SK-N-SH (cell line): Measurements from ENCODE around the gene DNAJA3. TPM values are rescaled to one million over a fixed set of nuclear protein-coding genes. Genes with fewer than 3 reads are reported as not detected.

Experiments
- CTCF ChIA-PET: fragments of 300-600, 350-600 bp; formaldehyde crosslinking; extraction: SDS; loops from one replicate; lab custom pipeline; 2021; lab: Yijun Ruan, JAX
- POLR2A ChIA-PET: fragments of 350-600 bp; sonication (Branson Sonifier 250); formaldehyde crosslinking; extraction: SDS; loops from one replicate; lab custom pipeline; 2020; ENCODE audit warnings: antibody characterized with exemption, inconsistent platforms; lab: Yijun Ruan, JAX
- DNase-seq: peaks from one replicate; pipeline ENCODE4 v3.0.0; 2012
- H2AFZ ChIP-seq: fragments of 200-600 bp; sonication (generic); 2 replicates; pipeline ENCODE4 v1.8.1; 2016; ENCODE audit warnings: antibody characterized with exemption, mild to moderate bottlenecking, low read depth
- H3F3A ChIP-seq: fragments of 200-600 bp; sonication (generic); replicated peaks from 2 replicates; pipeline ENCODE3; 2016; ENCODE audit warnings: antibody characterized with exemption, mild to moderate bottlenecking; ENCODE audit not compliant: insufficient read depth
- H3K27ac ChIP-seq, 2 experiments: fragments of 200-500 bp in 1 of 2; fragments of 200-600 bp in 1 of 2; sonication (Bioruptor generic) in 1 of 2; sonication (generic), shearing (Covaris generic) in 1 of 2; 2 replicates each; pipeline versions ENCODE4 v1.5.1 to v1.6.1; 2014 to 2016; ENCODE audit warnings: low read depth in 2 of 2, inconsistent platforms in 1 of 2, low read length in 1 of 2, mild to moderate bottlenecking in 1 of 2, mixed read lengths in 1 of 2
- H3K27me3 ChIP-seq: fragments of 200-600 bp; sonication (generic), shearing (Covaris generic); 2 replicates; pipeline ENCODE4 v1.6.1; 2016; ENCODE audit warnings: mixed run types; ENCODE audit not compliant: insufficient read depth
- H3K36me3 ChIP-seq, 2 experiments: fragments of 200-500 bp in 1 of 2; fragments of 200-600 bp in 1 of 2; sonication (Bioruptor generic) in 1 of 2; sonication (generic) in 1 of 2; replicated peaks in 1 of 2; 2 replicates each; pipeline versions ENCODE3 to v1.5.1; 2014 to 2016; ENCODE audit warnings: low read length in 1 of 2, mild to moderate bottlenecking in 1 of 2; ENCODE audit not compliant: insufficient read depth in 2 of 2, control insufficient read depth in 1 of 2
- H3K4me1 ChIP-seq, 2 experiments: fragments of 200-500 bp in 1 of 2; fragments of 200-600 bp in 1 of 2; sonication (Bioruptor generic) in 1 of 2; sonication (generic), shearing (Covaris generic) in 1 of 2; 2 replicates each; pipeline versions ENCODE4 v1.5.1 to v1.6.1; 2014 to 2016; ENCODE audit warnings: low read depth in 1 of 2, low read length in 1 of 2, mixed run types in 1 of 2; ENCODE audit not compliant: insufficient read depth in 2 of 2, control insufficient read depth in 1 of 2
- H3K4me2 ChIP-seq: fragments of 200-600 bp; sonication (generic), shearing (Covaris generic); 2 replicates; pipeline ENCODE4 v1.6.1; 2017; ENCODE audit warnings: mixed run types
- H3K4me3 ChIP-seq, 2 experiments: fragments of 200-500 bp in 1 of 2; fragments of 200-600 bp in 1 of 2; sonication (Bioruptor generic) in 1 of 2; sonication (generic), shearing (Covaris generic) in 1 of 2; 2 replicates each; pipeline versions ENCODE4 v1.5.1 to v1.8.1; 2014 to 2016; ENCODE audit warnings: low read depth in 2 of 2, inconsistent platforms in 1 of 2, low read length in 1 of 2, mild to moderate bottlenecking in 1 of 2, mixed read lengths in 1 of 2, moderate library complexity in 1 of 2
- H3K79me2 ChIP-seq: fragments of 200-600 bp; sonication (generic); 2 replicates; pipeline ENCODE4 v1.8.1; 2017; ENCODE audit warnings: mild to moderate bottlenecking; ENCODE audit not compliant: insufficient read depth
- H3K9ac ChIP-seq: fragments of 200-600 bp; sonication (generic); 2 replicates; pipeline ENCODE4 v1.6.1; 2017; ENCODE audit warnings: mixed run types
- H3K9me2 ChIP-seq: fragments of 200-600 bp; sonication (generic); 2 replicates; pipeline ENCODE4 v1.6.1; 2017; ENCODE audit warnings: mixed run types
- H3K9me3 ChIP-seq: fragments of 200-600 bp; sonication (generic); 2 replicates; pipeline ENCODE4 v1.6.1; 2017; ENCODE audit warnings: mixed run types, mild to moderate bottlenecking, moderate library complexity
- H4K20me1 ChIP-seq: fragments of 200-600 bp; sonication (generic); 2 replicates; pipeline ENCODE4 v1.6.1; 2017; ENCODE audit warnings: mild to moderate bottlenecking, mixed run types; ENCODE audit not compliant: insufficient read depth
- CHD2 ChIP-seq: fragments of 150-350 bp; IDR thresholded peaks from 2 replicates; pipeline ENCODE4 v1.6.1; 2018; ENCODE audit warnings: low read length; ENCODE audit not compliant: partially characterized antibody
- ELF1 ChIP-seq: IDR thresholded peaks from 2 replicates; pipeline ENCODE4 v1.4.0; 2012
- FOXM1 ChIP-seq: IDR thresholded peaks from 2 replicates; pipeline ENCODE4 v1.4.0; 2012; ENCODE audit warnings: low read depth, mild to moderate bottlenecking
- GABPA ChIP-seq: IDR thresholded peaks from 2 replicates; pipeline ENCODE4 v1.4.0; 2012; ENCODE audit warnings: low read depth, mild to moderate bottlenecking
- GATA2 ChIP-seq: sonication (generic); formaldehyde crosslinking; IDR thresholded peaks from 2 replicates; pipeline ENCODE4 v1.5.0; 2020; ENCODE audit warnings: mild to moderate bottlenecking, missing genetic modification reagents
- JUND ChIP-seq: IDR thresholded peaks from 2 replicates; pipeline ENCODE4 v1.4.0; 2012
- MAX ChIP-seq: IDR thresholded peaks from 2 replicates; pipeline ENCODE4 v1.4.0; 2012; ENCODE audit warnings: low read depth
- MXI1 ChIP-seq: IDR thresholded peaks from 2 replicates; pipeline ENCODE4 v1.6.1; 2012; ENCODE audit warnings: mild to moderate bottlenecking, low read depth, low read length, improper control_type of control experiment
- POLR2AphosphoS5 ChIP-seq: IDR thresholded peaks from 2 replicates; pipeline ENCODE4 v1.6.1; 2012; ENCODE audit warnings: low read depth, low read length
- RAD21 ChIP-seq: IDR thresholded peaks from 2 replicates; pipeline ENCODE4 v1.6.1; 2012; ENCODE audit warnings: mild to moderate bottlenecking, low read length
- REST ChIP-seq: IDR thresholded peaks from 2 replicates; pipeline ENCODE4 v1.6.1; 2012; ENCODE audit warnings: mild to moderate bottlenecking, low read depth, low read length, moderate library complexity
- RXRA ChIP-seq: IDR thresholded peaks from 2 replicates; pipeline ENCODE4 v1.4.0; 2012; ENCODE audit warnings: low read depth, mild to moderate bottlenecking, borderline replicate concordance
- SIN3A ChIP-seq: IDR thresholded peaks from 2 replicates; pipeline ENCODE4 v1.6.1; 2012; ENCODE audit warnings: low read depth, mild to moderate bottlenecking, low read length, moderate library complexity, borderline replicate concordance
- SMC3 ChIP-seq: IDR thresholded peaks from 2 replicates; pipeline ENCODE4 v1.6.1; 2012; ENCODE audit warnings: low read depth, low read length, improper control_type of control experiment
- TAF1 ChIP-seq: IDR thresholded peaks from 2 replicates; pipeline ENCODE4 v1.6.1; 2012; ENCODE audit warnings: low read depth, mild to moderate bottlenecking, low read length, moderate library complexity, borderline replicate concordance
- TEAD4 ChIP-seq: IDR thresholded peaks from 2 replicates; pipeline ENCODE4 v1.4.0; 2012; ENCODE audit warnings: mild to moderate bottlenecking, borderline replicate concordance; ENCODE audit not compliant: insufficient read depth
- USF2 ChIP-seq: fragments of 150-350 bp; IDR thresholded peaks from 2 replicates; pipeline ENCODE4 v1.6.1; 2017; ENCODE audit warnings: antibody characterized with exemption, low read length, low read depth, borderline replicate concordance
- YY1 ChIP-seq: IDR thresholded peaks from 2 replicates; pipeline ENCODE4 v1.4.0; 2012; ENCODE audit warnings: low read depth, mild to moderate bottlenecking
- ZBTB33 ChIP-seq: IDR thresholded peaks from 2 replicates; pipeline ENCODE4 v1.4.0; 2012; ENCODE audit warnings: low read depth, borderline replicate concordance
- WGBS: methylation state at CpG from one replicate; pipeline ENCODE4 v1.1.6; 2017; ENCODE audit warnings: low lambda C conversion rate; 5-methylcytosine and 5-hydroxymethylcytosine counted together
- polyA plus RNA-seq, 3 experiments: library from polyadenylated mRNA; depleted of rRNA; stranded (reverse); fragments of >200 nt; gene quantifications; 2 replicates each; pipeline ENCODE4 v1.2.3, GENCODE V29; 2012
- TF ChIP-seq, protein P1 (sequence below): fragments of 150-350 bp; IDR thresholded peaks from 2 replicates; pipeline ENCODE4 v1.6.1; 2016; ENCODE audit warnings: mild to moderate bottlenecking, low read depth, low read length

The DNAJA3 gene
- polyA plus RNA-seq, 1 of the 3 experiments (the other 2 are of a cell fraction) = 52.6 TPM

DNA sequence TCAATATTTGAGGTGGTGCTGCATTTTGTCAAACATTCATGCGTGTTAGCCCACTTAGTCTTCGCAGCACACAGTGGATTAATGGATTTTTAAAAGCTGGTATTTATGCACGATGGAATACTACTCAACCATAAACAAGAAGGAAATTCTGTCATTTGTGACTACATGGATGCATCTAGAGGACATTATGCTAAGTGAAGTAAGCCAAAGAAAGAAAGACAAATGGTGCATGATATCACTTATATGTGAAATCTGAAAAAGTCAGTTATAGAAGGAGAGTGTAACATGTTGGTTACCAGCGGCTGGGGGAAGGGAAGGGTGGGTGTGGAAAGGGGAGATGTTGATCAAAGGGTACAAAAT, 73.5 kb downstream of the DNAJA3 start:
- Histone ChIP-seq H3K4me3 (no peak overlapping the region), H3K9ac (no peak overlapping the region), H2AFZ (no peak overlapping the region), H3K27me3 (no peaks in the 10 kb centered on the region), H3K9me2 (no peaks in the 10 kb centered on the region), H3F3A (peaks cover 41% of the 10 kb centered on the region), H4K20me1 (peaks cover 8% of the 10 kb centered on the region; the same call in 1 of the 2 replicates), H3K4me2 (no peak overlapping the region), H3K9me3 (no peaks in the 10 kb centered on the region), H3K4me1 (peaks cover 7 to 43% of the 10 kb centered on the region in 2 experiments; a peak in 3 of 4 replicates), H3K36me3 (no peaks in the 10 kb centered on the region), H3K27ac (peak overlapping the region in 1 of 2 experiments; percentile 80; a peak in 1 of 4 replicates), H3K79me2 (peaks cover 79% of the 10 kb centered on the region)
- ChIA-PET POLR2A (no interaction called here), CTCF (interaction anchor here (0.9 to 4.6 kb wide), 3 partner anchors 12 to 49 kb away, joined by 4 to 23 read pairs (median 6); no protein-coding TSS in a partner anchor)
- WGBS = 99% methylated on average over 4 of the region's 4 CpGs
- no peak for DNase-seq
- no peak for TF ChIP-seq TEAD4
- no peak for TF ChIP-seq GABPA

DNA sequence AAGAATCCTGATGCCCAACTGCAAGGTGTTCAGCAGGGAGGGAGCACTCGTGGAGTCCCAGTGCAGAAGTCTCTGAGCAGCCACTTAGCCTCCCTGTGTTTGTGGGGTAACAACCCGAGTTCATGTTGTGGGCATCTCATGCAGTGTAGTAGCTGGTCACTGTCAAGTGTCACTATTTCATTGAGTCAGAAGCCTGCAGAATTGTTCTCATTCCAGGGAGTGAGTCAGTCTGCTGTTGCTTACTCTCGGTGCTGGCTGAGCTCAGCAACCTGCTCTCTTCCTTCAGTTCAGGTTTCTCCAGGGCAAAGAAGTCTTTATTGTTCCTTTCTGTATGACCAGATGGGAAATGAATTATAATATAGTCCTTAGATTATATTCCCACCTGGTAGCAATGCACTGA, 74.6 kb downstream of the DNAJA3 start:
- H2AFZ ChIP-seq = no peak overlapping the region
- H3K9ac ChIP-seq = peak overlapping the region; percentile 9; the same call in 1 of the 2 replicates
- no peaks in the 10 kb centered on the region for H3K9me3 ChIP-seq
- WGBS = 23% methylated on average over 3 of the region's 3 CpGs
- peaks cover 8% of the 10 kb centered on the region; the same call in 1 of the 2 replicates for H4K20me1 ChIP-seq
- DNase-seq = no peak
- ChIA-PET POLR2A (no interaction called here), CTCF (interaction anchor here (1.0 to 4.6 kb wide), 5 partner anchors 11 to 456 kb away, joined by 4 to 23 read pairs (median 5); no protein-coding TSS in a partner anchor)
- H3F3A ChIP-seq = peaks cover 34% of the 10 kb centered on the region
- H3K4me3 ChIP-seq = no peak overlapping the region
- H3K36me3 ChIP-seq = no peaks in the 10 kb centered on the region
- H3K9me2 ChIP-seq = no peaks in the 10 kb centered on the region
- peak overlapping the region; percentile 68 for H3K4me2 ChIP-seq
- H3K79me2 ChIP-seq = peaks cover 75% of the 10 kb centered on the region
- H3K4me1 ChIP-seq = peaks cover 7 to 33% of the 10 kb centered on the region in 2 experiments; a peak in 3 of 4 replicates
- peak overlapping the region; percentile 69 to 80; a peak in 3 of 4 replicates for H3K27ac ChIP-seq
- H3K27me3 ChIP-seq = no peaks in the 10 kb centered on the region
- TF ChIP-seq YY1 (no peak), REST (peak; percentile 66; the same call in 1 of the 2 replicates), ZBTB33 (peak; percentile 59; the same call in 1 of the 2 replicates), ELF1 (no peak), GATA2 (CRISPR knock-in tag) (no peak), SMC3 (no peak), POLR2AphosphoS5 (peak; percentile 94), JUND (peak; percentile 98), FOXM1 (no peak), TEAD4 (peak; percentile 97), RXRA (peak; percentile 92; the same call in 1 of the 2 replicates), CHD2 (no peak), MXI1 (no peak), MAX (peak; percentile 56; the same call in 1 of the 2 replicates), USF2 (no peak), RAD21 (no peak), SIN3A (peak; percentile 94), TAF1 (peak; percentile 46; the same call in 1 of the 2 replicates)
- TF ChIP-seq, protein P1, sequence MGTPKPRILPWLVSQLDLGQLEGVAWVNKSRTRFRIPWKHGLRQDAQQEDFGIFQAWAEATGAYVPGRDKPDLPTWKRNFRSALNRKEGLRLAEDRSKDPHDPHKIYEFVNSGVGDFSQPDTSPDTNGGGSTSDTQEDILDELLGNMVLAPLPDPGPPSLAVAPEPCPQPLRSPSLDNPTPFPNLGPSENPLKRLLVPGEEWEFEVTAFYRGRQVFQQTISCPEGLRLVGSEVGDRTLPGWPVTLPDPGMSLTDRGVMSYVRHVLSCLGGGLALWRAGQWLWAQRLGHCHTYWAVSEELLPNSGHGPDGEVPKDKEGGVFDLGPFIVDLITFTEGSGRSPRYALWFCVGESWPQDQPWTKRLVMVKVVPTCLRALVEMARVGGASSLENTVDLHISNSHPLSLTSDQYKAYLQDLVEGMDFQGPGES = no peak
